ENCODE measurements around the gene SPSB1.

- TF ChIP-seq CTCF (IDR thresholded peaks at IDR 0.05) = peak in 1 of 6 experiments; percentile 7
- no peak for TF ChIP-seq POLR2A (IDR thresholded peaks at IDR 0.05)
Observed at GRCh38 chr1:9378801-9379200, 86.1 kb downstream of the SPSB1 start.

All from Peyer's patch (tissue), 4 donors.